HG03139 (cell line): ENCODE measurements around the gene EIF3K.

Experiments used
- ATAC-seq: cut with Tn5 transposase; IDR thresholded peaks from one replicate; pipeline ENCODE4 v1.9.1; 2021; ENCODE audit not compliant: unreplicated experiment

EIF3K gene

DNA sequence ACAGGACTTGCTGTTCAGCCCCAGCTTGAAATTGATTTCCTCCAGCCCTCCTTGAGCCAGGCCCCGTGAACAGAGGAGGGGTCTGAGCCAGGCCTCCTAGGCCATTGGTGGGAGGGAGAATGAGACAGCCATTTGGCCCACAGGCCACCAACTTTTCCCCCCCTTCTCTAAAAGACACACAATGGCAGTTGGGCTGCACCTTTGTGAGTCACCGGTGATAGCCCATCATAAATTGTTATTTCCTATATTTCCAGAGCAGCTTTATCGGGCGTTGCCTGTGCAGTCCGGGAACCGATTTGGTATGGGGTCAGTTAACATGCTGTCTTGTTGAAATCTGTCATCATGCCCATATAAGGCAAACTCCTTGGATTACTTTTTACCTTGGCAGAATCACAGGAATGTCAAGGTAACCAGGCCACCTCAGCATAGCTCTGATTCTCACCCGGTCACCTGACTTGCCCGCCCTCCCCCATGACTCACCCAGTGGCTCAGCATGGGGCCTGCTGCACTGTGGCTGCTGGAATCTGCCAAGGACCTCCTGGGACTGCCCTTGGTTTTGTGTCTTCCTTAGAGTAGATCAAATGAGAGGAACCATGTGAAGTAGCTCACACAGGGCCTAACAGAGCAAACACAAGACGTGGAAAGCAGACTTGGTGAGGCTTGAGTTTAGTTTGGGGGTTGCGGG lies 64.5 kb downstream of the EIF3K start:
- no peak for ATAC-seq

DNA sequence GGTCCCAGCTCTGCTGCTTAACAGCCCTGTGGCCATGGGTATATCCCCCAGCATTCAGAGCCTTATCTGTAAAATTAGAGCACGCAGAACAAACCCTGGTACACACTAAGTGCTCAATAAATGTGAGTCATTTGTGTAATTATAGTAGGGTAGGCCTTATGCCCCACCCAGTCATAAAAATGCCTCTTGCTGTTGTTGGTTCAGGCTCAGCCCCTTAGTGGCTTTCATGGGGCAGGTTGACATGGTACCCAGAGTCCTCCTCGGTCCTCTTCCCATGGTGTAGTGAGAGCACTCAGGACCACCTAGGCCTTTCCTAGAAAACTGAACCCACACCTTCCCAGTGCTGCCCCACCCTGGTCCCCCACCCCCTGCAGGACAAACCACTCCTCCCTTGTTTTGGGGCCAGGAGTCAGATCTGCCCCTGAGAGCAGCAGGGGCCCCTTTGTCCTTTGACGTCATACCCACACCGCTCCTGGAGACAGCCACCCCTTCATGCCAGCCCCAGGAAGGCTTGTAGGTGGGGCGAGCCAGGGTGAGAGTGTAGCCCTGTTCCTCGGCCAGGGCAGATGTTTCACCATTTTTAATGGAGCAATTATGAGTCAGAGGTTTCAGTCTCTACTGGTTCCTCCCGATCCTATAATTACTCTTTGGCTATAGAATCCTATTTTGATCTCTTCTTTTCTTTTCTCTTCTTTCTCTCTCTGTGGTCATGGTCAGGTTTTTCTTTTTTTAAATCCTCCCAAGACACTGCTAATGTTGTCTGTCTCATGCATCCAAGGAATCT lies 65.3 kb downstream of the EIF3K start:
- ATAC-seq: no peak

DNA sequence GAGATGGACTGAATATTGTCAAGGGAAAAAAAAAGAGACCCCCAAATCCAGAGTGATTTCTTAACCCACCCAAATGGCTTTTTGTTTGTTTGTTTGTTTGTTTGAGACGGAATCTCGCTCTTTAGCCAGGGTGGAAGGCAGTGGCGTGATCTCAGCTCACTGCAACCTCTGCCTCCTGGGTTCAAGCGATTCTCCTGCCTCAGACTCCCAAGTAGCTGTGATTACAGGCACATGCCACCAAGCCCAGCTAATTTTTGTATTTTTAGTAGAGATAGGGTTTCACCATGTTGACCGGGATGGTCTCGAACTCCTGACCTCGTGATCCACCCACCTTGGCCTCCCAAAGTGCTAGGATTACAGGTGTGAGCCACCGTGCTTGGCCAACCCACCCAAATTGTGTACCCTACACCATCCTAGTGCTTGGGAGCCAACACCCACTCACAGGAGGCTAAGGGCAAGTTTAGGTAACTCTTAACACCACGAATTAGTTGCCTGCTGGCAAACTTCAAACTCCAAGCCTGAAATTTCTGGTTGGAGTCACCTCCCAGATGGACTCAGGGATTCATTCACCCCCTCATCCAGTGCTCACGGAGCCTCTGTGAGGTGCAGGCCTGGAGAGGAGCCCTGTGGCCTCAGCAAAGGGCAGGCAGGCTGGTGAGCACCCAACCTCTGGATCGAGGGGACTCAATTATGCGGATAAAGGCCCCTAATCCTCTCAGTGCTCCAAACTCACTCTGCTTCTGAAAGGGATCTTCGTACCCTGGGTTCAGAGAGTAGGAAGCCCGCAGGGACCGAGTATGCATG lies 66.1 kb downstream of the EIF3K start:
- no peak for ATAC-seq

DNA sequence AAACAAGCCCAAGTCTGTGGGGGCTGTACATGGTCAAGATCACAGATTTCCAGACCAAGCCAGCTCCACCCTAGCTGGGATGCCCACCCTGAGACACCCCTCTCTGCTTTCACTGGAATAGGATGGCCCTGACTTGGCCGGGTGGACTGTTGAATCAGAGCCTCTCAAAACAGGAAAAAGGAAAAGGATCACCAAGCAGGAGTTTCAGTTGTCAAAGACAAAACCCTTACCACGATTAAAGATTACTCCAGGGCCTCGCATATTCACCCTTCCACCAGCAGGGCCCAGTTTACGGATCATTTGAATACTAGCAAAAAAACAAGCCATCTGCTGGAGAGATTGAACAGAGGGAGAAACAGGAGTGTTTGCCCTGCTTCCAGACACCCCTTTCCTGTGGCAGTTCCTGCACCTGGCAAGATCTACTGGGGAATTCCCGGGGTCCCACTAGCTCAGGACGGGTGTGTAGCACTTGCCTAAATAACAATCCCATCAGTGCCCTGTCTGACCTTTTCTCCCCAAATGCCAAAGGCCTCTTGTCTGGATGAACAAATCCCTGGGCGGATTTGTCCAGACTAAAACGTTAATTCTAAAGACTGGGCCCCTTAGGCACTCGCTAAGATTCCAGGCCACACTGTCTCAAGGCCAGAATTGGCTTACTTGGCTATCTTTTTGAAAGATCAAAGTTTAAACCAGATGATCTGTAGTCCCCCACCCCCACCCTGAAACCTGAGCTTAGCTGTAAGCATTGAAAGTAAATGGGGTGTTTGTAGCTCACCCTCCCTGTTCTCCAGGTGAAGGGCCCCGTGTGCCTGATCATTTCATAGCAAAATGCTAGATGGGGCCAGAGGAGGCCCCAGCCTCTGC lies 66.9 kb downstream of the EIF3K start:
- no peak for ATAC-seq

DNA sequence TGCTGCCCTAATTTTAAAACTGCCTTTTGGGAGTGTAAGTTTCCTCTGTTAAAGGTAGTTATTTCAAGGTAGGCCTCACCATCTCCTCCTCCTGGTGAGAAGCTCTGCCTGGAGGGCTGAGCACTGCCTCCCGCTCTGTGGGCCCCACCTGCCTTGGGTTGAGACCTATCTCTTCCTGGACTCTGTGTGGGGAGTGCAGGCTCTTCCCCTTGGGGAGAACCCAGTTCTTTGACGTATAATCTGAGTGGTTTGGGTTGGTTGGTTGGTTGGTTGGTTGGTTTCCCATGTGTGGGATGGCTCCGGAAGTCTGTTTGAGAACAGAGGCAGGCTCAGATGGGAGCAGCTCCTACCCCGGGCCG lies 67.5 kb downstream of the EIF3K start:
- no peak for ATAC-seq
